Neural cell (in vitro differentiated cells): ENCODE data around the gene DIS3L2. TPM values are rescaled to one million over a fixed set of nuclear protein-coding genes. Genes with fewer than 3 reads are reported as not detected.

Source experiments
- H2AFZ ChIP-seq: fragments of 200-600, 300-800 bp; sonication (generic), shearing (Covaris generic); 2 replicates; pipeline ENCODE4 v1.6.0; 2014; ENCODE audit warnings: low read depth, mild to moderate bottlenecking, antibody characterized with exemption, low read length, moderate library complexity
- H3F3A ChIP-seq: fragments of 200-600 bp; shearing (Covaris generic); 2 replicates; pipeline ENCODE4 v1.6.1; 2016; ENCODE audit warnings: mild to moderate bottlenecking, moderate library complexity, mixed read lengths, antibody characterized with exemption, low read length; ENCODE audit not compliant: insufficient read depth, poor library complexity, severe bottlenecking
- H3K27ac ChIP-seq: fragments of 200-600, 300-800 bp; sonication (generic), shearing (Covaris generic); 2 replicates; pipeline ENCODE4 v1.5.1; 2014; ENCODE audit warnings: mild to moderate bottlenecking, low read length, moderate library complexity
- H3K27me3 ChIP-seq: fragments of 300-800, 200-600 bp; sonication (generic), shearing (Covaris generic); 2 replicates; pipeline ENCODE4 v1.6.0; 2014; ENCODE audit warnings: mild to moderate bottlenecking, low read depth, low read length, moderate library complexity; ENCODE audit not compliant: insufficient read depth
- H3K36me3 ChIP-seq: fragments of 300-800, 200-600 bp; sonication (generic), shearing (Covaris generic); 2 replicates; pipeline ENCODE4 v1.5.1; 2014; ENCODE audit warnings: mild to moderate bottlenecking, antibody characterized with exemption, low read length, moderate library complexity; ENCODE audit not compliant: insufficient read depth
- H3K4me2 ChIP-seq: fragments of 300-800, 200-600 bp; sonication (generic), shearing (Covaris generic); 2 replicates; pipeline ENCODE4 v1.6.0; 2014; ENCODE audit warnings: mild to moderate bottlenecking, low read length
- H3K4me3 ChIP-seq: fragments of 300-800, 200-600 bp; sonication (generic), shearing (Covaris generic); 2 replicates; pipeline ENCODE4 v1.5.1; 2014; ENCODE audit warnings: mild to moderate bottlenecking, low read length, moderate library complexity
- H3K79me2 ChIP-seq: fragments of 200-600 bp; shearing (Covaris generic); replicated peaks from 2 replicates; pipeline ENCODE4 v1.6.0; 2014; ENCODE audit warnings: mild to moderate bottlenecking, low read length, moderate library complexity; ENCODE audit not compliant: insufficient read depth
- H3K9ac ChIP-seq: fragments of 300-800, 200-600 bp; sonication (generic), shearing (Covaris generic); 2 replicates; pipeline ENCODE4 v1.6.1; 2016; ENCODE audit warnings: mild to moderate bottlenecking, low read length, mixed read lengths
- H3K9me2 ChIP-seq: fragments of 200-600 bp; shearing (Covaris generic); 2 replicates; pipeline ENCODE4 v1.6.1; 2016; ENCODE audit warnings: mild to moderate bottlenecking, low read length, mixed read lengths; ENCODE audit not compliant: insufficient read depth
- H3K9me3 ChIP-seq: fragments of 200-600, 300-800 bp; sonication (generic), shearing (Covaris generic); 2 replicates; pipeline ENCODE4 v1.6.1; 2016; ENCODE audit warnings: mild to moderate bottlenecking, mixed run types, low read length, moderate library complexity, mixed read lengths
- H4K20me1 ChIP-seq: fragments of 200-600 bp; shearing (Covaris generic); 2 replicates; pipeline ENCODE4 v1.6.1; 2016; ENCODE audit warnings: mild to moderate bottlenecking, mixed run types; ENCODE audit not compliant: insufficient read depth
- EP300 ChIP-seq: fragments of 450-650 bp; conservative IDR thresholded peaks from 2 replicates; pipeline ENCODE4 v1.6.1; 2014; ENCODE audit warnings: antibody characterized with exemption, mild to moderate bottlenecking, moderate library complexity; ENCODE audit not compliant: poor library complexity, severe bottlenecking
- EZH2 ChIP-seq: fragments of 200-600, 300-800 bp; shearing (Covaris generic), sonication (generic); IDR thresholded peaks from 2 replicates; pipeline ENCODE4 v1.6.1; 2014; ENCODE audit warnings: antibody characterized with exemption, low read length, borderline replicate concordance, mild to moderate bottlenecking; ENCODE audit not compliant: insufficient read depth, poor library complexity, severe bottlenecking
- MXI1 ChIP-seq: fragments of 450-650 bp; conservative IDR thresholded peaks from 2 replicates; pipeline ENCODE4 v1.6.1; 2014; ENCODE audit warnings: antibody characterized with exemption, mild to moderate bottlenecking; ENCODE audit not compliant: poor library complexity, severe bottlenecking
- POLR2AphosphoS5 ChIP-seq: IDR thresholded peaks from 2 replicates; pipeline ENCODE4 v1.6.1; 2012
- RAD21 ChIP-seq: fragments of 450-650 bp; conservative IDR thresholded peaks from 2 replicates; pipeline ENCODE4 v1.6.1; 2014; ENCODE audit warnings: antibody characterized with exemption, mild to moderate bottlenecking, moderate library complexity
- REST ChIP-seq: IDR thresholded peaks from 2 replicates; pipeline ENCODE4 v1.6.1; 2012; ENCODE audit warnings: borderline replicate concordance
- SMC3 ChIP-seq: fragments of 450-650 bp; conservative IDR thresholded peaks from 2 replicates; pipeline ENCODE4 v1.6.1; 2014; ENCODE audit warnings: antibody characterized with exemption, mild to moderate bottlenecking, moderate library complexity; ENCODE audit not compliant: poor library complexity
- TAF1 ChIP-seq: IDR thresholded peaks from 2 replicates; pipeline ENCODE4 v1.6.1; 2012; ENCODE audit warnings: low read depth
- polyA plus RNA-seq: library from polyadenylated mRNA; depleted of rRNA; stranded (reverse); fragments of >200 nt; gene quantifications from 2 replicates; pipeline ENCODE4 v1.2.3, GENCODE V29; 2014
- TF ChIP-seq, protein P1 (sequence below): fragments of 450-650 bp; IDR thresholded peaks from 2 replicates; pipeline ENCODE4 v1.5.1; 2014; ENCODE audit warnings: antibody characterized with exemption, mild to moderate bottlenecking, moderate library complexity; ENCODE audit not compliant: poor library complexity, severe bottlenecking

DIS3L2 gene
- polyA plus RNA-seq, 1 donor from 2014 or later, result 20.0 TPM

DNA sequence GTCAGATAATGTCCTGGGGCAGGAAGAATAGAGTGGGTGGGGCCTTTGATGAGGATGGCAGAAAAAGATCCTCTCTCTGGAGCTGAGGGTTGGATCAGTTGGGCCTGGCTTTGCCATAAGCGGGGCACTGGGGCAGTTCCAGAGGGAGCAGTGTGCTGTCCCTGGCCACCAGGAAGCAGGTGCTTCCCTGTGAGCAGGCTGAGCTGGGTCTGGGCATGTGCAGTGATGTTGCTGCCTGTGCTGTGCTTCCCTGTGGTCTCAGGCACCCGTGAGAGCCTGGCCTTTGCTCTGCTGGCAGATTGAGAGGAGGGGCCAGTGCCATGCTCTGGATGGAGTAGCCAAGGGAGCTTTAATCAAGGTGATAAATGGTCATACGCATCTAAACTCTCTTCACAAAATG, 20.7 kb upstream of the DIS3L2 start:
- no peak overlapping the region for H3K27ac ChIP-seq
- H3K9me2 ChIP-seq, result no peaks in the 10 kb centered on the region
- no peaks in the 10 kb centered on the region for H3F3A ChIP-seq
- H3K79me2 ChIP-seq, result no peaks in the 10 kb centered on the region
- no peak overlapping the region for H3K9ac ChIP-seq
- TF ChIP-seq POLR2AphosphoS5 (no peak), SMC3 (no peak), RAD21 (no peak)
- H3K4me3 ChIP-seq, result no peak overlapping the region
- H4K20me1 ChIP-seq, result no peaks in the 10 kb centered on the region
- H3K27me3 ChIP-seq, result no peaks in the 10 kb centered on the region
- no peaks in the 10 kb centered on the region for H3K36me3 ChIP-seq
- no peak overlapping the region for H2AFZ ChIP-seq
- no peak overlapping the region for H3K4me2 ChIP-seq
- H3K9me3 ChIP-seq, result no peaks in the 10 kb centered on the region

- Histone ChIP-seq H2AFZ (no peak overlapping the region), H3K27me3 (no peaks in the 10 kb centered on the region), H3F3A (no peaks in the 10 kb centered on the region), H3K9me2 (no peaks in the 10 kb centered on the region), H3K36me3 (no peaks in the 10 kb centered on the region), H4K20me1 (no peaks in the 10 kb centered on the region), H3K9me3 (no peaks in the 10 kb centered on the region), H3K4me3 (no peak overlapping the region), H3K9ac (no peak overlapping the region), H3K27ac (no peak overlapping the region), H3K4me2 (no peak overlapping the region), H3K79me2 (no peaks in the 10 kb centered on the region)
- no peak for TF ChIP-seq EZH2
- no peak for TF ChIP-seq SMC3
These were observed 19.8 kb upstream of the DIS3L2 start for GRCh38 chr2:231941673-231942072.

DNA sequence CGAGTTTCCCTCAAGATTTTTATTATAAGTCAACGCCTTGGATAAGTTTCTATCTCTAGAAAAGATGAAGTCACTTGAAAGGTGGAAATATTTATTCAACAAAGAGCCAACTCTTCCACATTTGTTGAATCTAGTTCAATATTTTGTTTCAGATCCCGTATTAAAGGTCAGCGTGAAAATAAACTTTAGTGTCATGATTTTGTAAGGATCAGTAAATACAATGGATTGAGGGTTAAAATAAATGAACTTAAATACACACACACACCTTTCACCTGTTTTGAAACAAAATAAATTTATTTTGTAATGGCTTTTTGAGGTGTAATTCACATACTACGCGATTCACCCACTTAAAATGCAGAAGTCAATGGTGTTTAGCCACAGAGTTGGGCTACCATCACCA, 19.3 kb upstream of the DIS3L2 start:
- Histone ChIP-seq H3K27me3 (no peaks in the 10 kb centered on the region), H3K4me3 (no peak overlapping the region), H3K4me2 (no peak overlapping the region), H3F3A (no peaks in the 10 kb centered on the region), H3K27ac (no peak overlapping the region), H3K9me2 (no peaks in the 10 kb centered on the region), H3K9ac (no peak overlapping the region), H3K79me2 (no peaks in the 10 kb centered on the region), H4K20me1 (no peaks in the 10 kb centered on the region), H3K36me3 (no peaks in the 10 kb centered on the region), H2AFZ (no peak overlapping the region), H3K9me3 (no peaks in the 10 kb centered on the region)
- TF ChIP-seq RAD21, result no peak
- no peak for TF ChIP-seq EP300
- TF ChIP-seq SMC3, result no peak
- no peak for TF ChIP-seq TAF1
- no peak for TF ChIP-seq MXI1
- no peak for TF ChIP-seq POLR2AphosphoS5
- TF ChIP-seq, protein P1, sequence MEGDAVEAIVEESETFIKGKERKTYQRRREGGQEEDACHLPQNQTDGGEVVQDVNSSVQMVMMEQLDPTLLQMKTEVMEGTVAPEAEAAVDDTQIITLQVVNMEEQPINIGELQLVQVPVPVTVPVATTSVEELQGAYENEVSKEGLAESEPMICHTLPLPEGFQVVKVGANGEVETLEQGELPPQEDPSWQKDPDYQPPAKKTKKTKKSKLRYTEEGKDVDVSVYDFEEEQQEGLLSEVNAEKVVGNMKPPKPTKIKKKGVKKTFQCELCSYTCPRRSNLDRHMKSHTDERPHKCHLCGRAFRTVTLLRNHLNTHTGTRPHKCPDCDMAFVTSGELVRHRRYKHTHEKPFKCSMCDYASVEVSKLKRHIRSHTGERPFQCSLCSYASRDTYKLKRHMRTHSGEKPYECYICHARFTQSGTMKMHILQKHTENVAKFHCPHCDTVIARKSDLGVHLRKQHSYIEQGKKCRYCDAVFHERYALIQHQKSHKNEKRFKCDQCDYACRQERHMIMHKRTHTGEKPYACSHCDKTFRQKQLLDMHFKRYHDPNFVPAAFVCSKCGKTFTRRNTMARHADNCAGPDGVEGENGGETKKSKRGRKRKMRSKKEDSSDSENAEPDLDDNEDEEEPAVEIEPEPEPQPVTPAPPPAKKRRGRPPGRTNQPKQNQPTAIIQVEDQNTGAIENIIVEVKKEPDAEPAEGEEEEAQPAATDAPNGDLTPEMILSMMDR, result no peak
- no peak for TF ChIP-seq EZH2
- TF ChIP-seq REST, result no peak
